HG03575 (cell line): Measurements from ENCODE around the gene PIGO.

Source experiments
- ATAC-seq: cut with Tn5 transposase; IDR thresholded peaks from one replicate; pipeline ENCODE4 v1.9.1; 2021; ENCODE audit not compliant: unreplicated experiment, insufficient number of reproducible peaks, low FRiP score; ENCODE audit errors: extremely low read depth

The PIGO gene

GRCh38 chr9:35042891-35043545, 53.4 kb downstream of the PIGO start:
- no peak for ATAC-seq

- ATAC-seq: no peak
Measured at GRCh38 chr9:35042081-35042604, 54.2 kb downstream of the PIGO start.
